AG09309 (cell line): ENCODE measurements around the gene ZC3H13.
A peak's percentile ranks its signal among the peaks of the same experiment; 100 is the strongest.

ENCODE experiments used
- DNase-seq: peaks from one replicate; pipeline ENCODE4 v3.0.0-alpha.2; 2010; ENCODE audit warnings: low read depth
- H3K4me3 ChIP-seq: 2 replicates; pipeline ENCODE4 v1.5.1; 2011; ENCODE audit warnings: mild to moderate bottlenecking, low read depth, low read length, moderate library complexity; ENCODE audit not compliant: control insufficient read depth
- TF ChIP-seq, protein P1 (sequence below): IDR thresholded peaks from 2 replicates; pipeline ENCODE4 v1.5.1; 2011; ENCODE audit warnings: mild to moderate bottlenecking, low read depth, low read length, inconsistent platforms; ENCODE audit not compliant: insufficient read depth, control insufficient read depth; ENCODE audit errors: missing control alignments

Gene ZC3H13

DNA sequence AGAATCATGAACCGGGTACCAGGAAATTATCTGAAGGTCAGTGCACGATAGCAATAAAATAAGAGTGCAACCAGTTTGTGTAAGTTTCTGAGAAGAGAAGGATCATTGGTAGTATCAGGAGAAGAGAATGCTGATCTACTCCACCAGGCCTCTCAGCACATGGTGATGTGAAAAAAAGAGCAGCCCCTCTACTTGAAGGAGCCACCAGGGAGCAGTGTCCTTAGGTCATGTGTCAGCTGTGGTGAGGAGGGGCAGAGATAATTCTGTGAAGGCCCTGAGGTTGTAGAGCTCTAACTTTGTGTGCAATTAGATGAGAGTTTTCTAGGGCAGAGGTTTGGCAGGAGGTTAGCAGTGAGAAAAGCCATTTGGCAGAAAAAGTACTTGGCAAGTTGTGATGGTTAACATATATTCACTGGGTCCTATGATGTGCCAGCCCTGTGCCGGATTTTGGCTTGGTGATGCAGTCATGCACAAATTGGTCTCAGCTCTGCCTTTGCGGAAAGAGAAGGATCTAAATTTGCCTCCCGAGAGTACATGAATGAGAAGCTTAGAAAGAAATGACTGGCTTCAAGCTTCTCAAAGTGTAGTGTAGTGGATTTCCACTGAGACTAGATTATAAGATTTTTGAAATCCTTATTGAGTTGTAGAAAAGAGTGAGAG is 19.2 kb upstream of the ZC3H13 start:
- TF ChIP-seq, protein P1, sequence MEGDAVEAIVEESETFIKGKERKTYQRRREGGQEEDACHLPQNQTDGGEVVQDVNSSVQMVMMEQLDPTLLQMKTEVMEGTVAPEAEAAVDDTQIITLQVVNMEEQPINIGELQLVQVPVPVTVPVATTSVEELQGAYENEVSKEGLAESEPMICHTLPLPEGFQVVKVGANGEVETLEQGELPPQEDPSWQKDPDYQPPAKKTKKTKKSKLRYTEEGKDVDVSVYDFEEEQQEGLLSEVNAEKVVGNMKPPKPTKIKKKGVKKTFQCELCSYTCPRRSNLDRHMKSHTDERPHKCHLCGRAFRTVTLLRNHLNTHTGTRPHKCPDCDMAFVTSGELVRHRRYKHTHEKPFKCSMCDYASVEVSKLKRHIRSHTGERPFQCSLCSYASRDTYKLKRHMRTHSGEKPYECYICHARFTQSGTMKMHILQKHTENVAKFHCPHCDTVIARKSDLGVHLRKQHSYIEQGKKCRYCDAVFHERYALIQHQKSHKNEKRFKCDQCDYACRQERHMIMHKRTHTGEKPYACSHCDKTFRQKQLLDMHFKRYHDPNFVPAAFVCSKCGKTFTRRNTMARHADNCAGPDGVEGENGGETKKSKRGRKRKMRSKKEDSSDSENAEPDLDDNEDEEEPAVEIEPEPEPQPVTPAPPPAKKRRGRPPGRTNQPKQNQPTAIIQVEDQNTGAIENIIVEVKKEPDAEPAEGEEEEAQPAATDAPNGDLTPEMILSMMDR = no peak
- no peak for DNase-seq
- no peak overlapping the region for H3K4me3 ChIP-seq

- no peak for DNase-seq
- TF ChIP-seq, protein P1 = no peak
- H3K4me3 ChIP-seq = no peak overlapping the region
These were observed 10.7 kb upstream of the ZC3H13 start for GRCh38 chr13:46063292-46063691.

DNA sequence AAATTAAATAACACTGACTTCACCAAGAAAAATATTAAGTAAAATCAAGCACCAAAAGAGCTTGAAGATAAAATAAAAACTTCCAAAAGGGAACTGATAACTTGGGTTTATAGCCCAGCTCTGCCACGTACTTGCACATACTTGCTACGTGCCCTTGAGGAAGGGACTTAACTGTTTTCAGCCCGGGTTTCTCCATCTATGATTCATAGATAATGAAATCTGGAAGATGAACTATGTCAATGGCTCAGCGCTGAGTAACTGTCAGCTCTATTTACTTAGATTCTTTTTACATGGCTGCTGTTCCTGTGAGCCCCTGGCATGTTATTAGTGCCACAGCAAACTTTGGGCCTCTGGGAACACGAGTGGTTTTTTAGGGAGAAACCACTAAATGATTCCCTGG is 9.6 kb upstream of the ZC3H13 start:
- DNase-seq = peak; percentile 10
- TF ChIP-seq, protein P1 = no peak
- no peak overlapping the region for H3K4me3 ChIP-seq

- H3K4me3 ChIP-seq = no peak overlapping the region
- no peak for DNase-seq
- TF ChIP-seq, protein P1 = no peak
These were observed 6.9 kb upstream of the ZC3H13 start for GRCh38 chr13:46059405-46059804.

- no peak overlapping the region for H3K4me3 ChIP-seq
- TF ChIP-seq, protein P1 = no peak
- DNase-seq = no peak
These were observed 5.7 kb upstream of the ZC3H13 start for GRCh38 chr13:46058268-46058667.

DNA sequence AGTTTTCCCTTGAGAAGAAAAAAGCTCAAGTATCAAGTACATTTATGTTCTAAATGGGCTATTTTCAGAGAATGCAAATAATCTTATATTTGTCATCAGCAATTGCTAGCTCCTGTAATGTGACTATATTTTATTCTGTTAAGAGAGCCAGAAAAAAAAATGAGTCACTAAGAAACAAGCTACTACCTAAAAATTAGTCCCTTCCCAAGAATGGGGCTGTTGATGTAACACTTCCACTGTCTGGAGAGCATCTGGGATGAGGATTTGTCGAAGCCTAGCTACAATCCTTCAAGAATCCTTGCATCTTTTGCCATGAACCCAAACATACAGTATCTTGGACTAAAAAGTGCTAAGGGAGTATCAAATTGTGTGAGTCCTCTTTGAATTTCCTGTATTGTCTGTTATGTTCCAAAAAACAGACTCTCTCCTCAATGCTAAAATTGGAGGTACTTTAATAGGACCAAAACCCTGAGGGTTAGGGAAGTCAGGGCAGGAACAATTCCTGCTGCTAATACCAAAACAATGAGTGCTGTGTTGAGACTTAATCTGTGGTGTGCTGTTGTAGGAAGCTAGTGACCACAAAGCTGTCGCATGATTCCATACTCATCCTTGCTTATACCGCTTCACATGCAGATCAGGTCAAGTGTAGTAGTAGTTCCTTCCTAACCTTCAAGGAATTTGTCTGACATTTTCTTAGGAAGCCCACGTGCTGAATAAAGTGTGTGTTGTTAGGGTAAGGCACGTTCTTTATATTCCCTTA is 4.9 kb upstream of the ZC3H13 start:
- no peak for DNase-seq
- TF ChIP-seq, protein P1 = no peak
- no peak overlapping the region for H3K4me3 ChIP-seq
